Measurements from ENCODE around the gene RSU1. TPM values are rescaled to one million over a fixed set of nuclear protein-coding genes. Genes with fewer than 3 reads are reported as not detected.

Gene RSU1
- total RNA-seq, 1 donor from 2014 or later: 75.3 TPM

DNA sequence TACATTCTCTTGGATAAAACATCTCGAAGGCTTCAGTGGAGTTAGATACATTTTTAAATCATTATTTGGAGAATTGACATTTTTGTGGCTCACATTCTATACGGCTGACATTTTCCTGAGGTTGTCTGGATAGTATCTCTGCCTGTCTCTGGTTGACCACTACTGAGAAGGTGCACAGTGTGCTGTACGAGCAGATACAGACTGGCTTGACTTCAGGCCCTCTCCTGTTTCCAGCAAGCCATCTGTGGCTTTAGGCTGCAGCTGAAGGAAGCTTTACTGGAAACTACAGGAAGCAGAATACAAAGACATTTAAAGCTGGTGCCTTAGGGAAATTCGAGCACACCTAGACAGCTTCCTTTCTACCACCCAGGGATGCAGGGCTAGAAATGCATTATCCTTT lies 39.3 kb upstream of the RSU1 start:
- Histone ChIP-seq H3K4me3 (ENCODE audit: low read depth, low read length) (no peak overlapping the region), H3K27me3 (ENCODE audit: control insufficient read depth, insufficient read depth, low read length) (no peaks in the 10 kb centered on the region), H3K36me3 (ENCODE audit: control insufficient read depth, insufficient read depth, low read length) (no peaks in the 10 kb centered on the region)
- TF ChIP-seq, protein P1, sequence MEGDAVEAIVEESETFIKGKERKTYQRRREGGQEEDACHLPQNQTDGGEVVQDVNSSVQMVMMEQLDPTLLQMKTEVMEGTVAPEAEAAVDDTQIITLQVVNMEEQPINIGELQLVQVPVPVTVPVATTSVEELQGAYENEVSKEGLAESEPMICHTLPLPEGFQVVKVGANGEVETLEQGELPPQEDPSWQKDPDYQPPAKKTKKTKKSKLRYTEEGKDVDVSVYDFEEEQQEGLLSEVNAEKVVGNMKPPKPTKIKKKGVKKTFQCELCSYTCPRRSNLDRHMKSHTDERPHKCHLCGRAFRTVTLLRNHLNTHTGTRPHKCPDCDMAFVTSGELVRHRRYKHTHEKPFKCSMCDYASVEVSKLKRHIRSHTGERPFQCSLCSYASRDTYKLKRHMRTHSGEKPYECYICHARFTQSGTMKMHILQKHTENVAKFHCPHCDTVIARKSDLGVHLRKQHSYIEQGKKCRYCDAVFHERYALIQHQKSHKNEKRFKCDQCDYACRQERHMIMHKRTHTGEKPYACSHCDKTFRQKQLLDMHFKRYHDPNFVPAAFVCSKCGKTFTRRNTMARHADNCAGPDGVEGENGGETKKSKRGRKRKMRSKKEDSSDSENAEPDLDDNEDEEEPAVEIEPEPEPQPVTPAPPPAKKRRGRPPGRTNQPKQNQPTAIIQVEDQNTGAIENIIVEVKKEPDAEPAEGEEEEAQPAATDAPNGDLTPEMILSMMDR (IDR thresholded peaks at IDR 0.05; ENCODE audit: insufficient read depth, low read length, poor library complexity, severe bottlenecking): no peak
- no peak for DNase-seq (ENCODE audit: low read depth)

DNA sequence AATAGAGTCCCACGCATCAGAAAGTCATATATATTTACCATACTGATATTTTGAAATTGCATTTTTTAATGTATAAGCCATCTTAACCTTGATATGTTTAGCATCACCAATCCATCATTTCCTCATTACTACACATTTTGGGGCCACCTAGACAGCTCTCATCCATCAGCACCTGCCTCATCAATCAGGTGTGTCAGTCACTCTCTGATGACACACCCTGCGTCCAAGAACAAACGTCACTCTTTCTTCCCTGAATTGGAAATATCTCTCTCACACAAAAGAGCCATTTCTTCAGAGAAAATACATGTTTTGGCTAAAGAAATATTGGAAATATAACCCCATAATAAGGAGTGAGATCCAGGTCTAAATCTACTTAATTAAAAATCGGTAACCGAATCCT lies 38.9 kb upstream of the RSU1 start:
- TF ChIP-seq, protein P1 (IDR thresholded peaks at IDR 0.05; ENCODE audit: insufficient read depth, low read length, poor library complexity, severe bottlenecking): no peak
- DNase-seq (ENCODE audit: low read depth): no peak

DNA sequence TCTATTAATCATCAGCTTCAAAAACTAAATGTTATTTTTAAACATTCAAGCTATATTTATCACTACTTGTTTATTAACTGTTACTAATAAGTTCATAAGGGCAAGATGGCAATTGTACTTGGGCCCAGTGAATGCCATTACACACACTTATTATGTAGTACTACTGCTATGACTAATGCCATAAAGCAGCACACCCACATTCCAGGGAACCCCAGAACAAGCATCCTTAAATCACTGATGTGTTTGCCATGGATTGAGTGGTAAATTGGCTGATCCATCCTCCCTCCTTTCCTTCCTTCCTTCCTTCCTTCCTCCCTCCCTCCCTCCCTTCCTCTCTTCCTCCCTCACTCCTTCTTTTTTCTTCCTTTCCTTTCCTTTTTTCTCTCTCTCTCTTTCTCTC lies 37.4 kb upstream of the RSU1 start:
- H3K27me3 ChIP-seq (ENCODE audit: control insufficient read depth, insufficient read depth, low read length): no peaks in the 10 kb centered on the region
- H3K4me3 ChIP-seq (ENCODE audit: low read depth, low read length): no peak overlapping the region
- no peaks in the 10 kb centered on the region for H3K36me3 ChIP-seq (ENCODE audit: control insufficient read depth, insufficient read depth, low read length)
- no peak for DNase-seq (ENCODE audit: low read depth)
- TF ChIP-seq, protein P1 (IDR thresholded peaks at IDR 0.05; ENCODE audit: insufficient read depth, low read length, poor library complexity, severe bottlenecking): no peak

More for the DNA sequence above, 38.9 kb upstream of the RSU1 start:
- Histone ChIP-seq H3K4me3 (ENCODE audit: low read depth, low read length) (no peak overlapping the region), H3K36me3 (ENCODE audit: control insufficient read depth, insufficient read depth, low read length) (no peaks in the 10 kb centered on the region), H3K27me3 (ENCODE audit: control insufficient read depth, insufficient read depth, low read length) (no peaks in the 10 kb centered on the region)

DNA sequence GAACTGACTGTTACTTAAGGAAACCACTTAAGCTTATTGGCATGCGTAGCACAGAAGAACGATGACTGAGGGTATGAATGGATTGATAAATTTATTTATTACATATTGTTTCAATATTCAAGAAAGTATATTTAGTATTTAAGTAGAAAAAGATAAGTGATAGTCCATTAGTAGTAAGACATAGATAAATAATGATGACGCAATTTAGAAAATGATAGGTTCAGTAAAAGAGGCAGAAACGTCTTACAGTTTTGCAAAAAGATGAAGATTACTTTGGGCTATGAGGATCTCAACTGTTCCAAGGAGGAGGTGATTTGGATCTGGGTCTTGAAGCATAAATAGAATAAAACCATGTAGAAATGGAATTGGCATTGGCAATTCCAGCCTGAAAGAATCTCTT lies 36.6 kb upstream of the RSU1 start:
- H3K36me3 ChIP-seq (ENCODE audit: control insufficient read depth, insufficient read depth, low read length): no peaks in the 10 kb centered on the region
- no peak overlapping the region for H3K4me3 ChIP-seq (ENCODE audit: low read depth, low read length)
- no peaks in the 10 kb centered on the region for H3K27me3 ChIP-seq (ENCODE audit: control insufficient read depth, insufficient read depth, low read length)
- no peak for DNase-seq (ENCODE audit: low read depth)
- TF ChIP-seq, protein P1 (IDR thresholded peaks at IDR 0.05; ENCODE audit: insufficient read depth, low read length, poor library complexity, severe bottlenecking): no peak

DNA sequence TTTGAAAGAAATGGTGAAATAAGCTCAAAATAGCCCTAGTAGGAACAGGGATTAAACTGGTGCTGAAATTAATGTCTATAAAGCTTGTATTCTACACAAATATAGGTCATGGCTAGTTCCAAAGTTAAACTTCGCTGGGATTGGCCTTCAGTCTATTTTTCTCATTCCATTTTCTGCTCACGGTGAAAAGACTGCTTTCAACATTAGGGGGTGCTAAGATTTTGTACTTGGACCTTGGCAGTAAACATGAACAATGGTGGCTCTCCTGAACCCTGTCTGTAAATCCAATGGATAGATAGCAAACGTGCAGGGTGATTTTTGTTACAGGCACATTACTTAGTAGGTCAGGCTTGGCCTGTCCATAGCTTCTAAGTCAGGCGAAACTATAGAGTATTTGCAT lies 36.0 kb upstream of the RSU1 start:
- Histone ChIP-seq H3K27me3 (ENCODE audit: control insufficient read depth, insufficient read depth, low read length) (no peaks in the 10 kb centered on the region), H3K4me3 (ENCODE audit: low read depth, low read length) (no peak overlapping the region), H3K36me3 (ENCODE audit: control insufficient read depth, insufficient read depth, low read length) (no peaks in the 10 kb centered on the region)
- no peak for DNase-seq (ENCODE audit: low read depth)
- TF ChIP-seq, protein P1 (IDR thresholded peaks at IDR 0.05; ENCODE audit: insufficient read depth, low read length, poor library complexity, severe bottlenecking): peak; percentile 57

DNA sequence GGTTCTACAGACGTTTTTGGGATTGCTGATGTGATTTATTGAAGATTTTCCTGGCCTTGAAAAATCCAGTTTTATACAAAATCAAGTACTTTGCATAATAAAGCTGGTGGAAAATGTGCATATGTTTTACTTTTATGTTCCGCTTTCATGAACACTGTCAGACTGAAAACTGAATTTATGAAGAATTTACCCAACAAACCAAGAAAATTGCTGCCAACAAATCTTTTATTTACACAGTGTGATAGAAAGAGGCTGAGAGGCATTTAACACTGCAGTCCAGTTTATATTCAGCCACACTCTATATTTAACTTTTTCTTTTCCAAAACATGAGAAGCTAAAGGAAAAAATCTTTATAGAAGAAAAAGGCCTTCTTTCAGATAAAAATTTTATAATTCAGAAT lies 35.4 kb upstream of the RSU1 start:
- no peaks in the 10 kb centered on the region for H3K36me3 ChIP-seq (ENCODE audit: control insufficient read depth, insufficient read depth, low read length)
- H3K4me3 ChIP-seq (ENCODE audit: low read depth, low read length): no peak overlapping the region
- H3K27me3 ChIP-seq (ENCODE audit: control insufficient read depth, insufficient read depth, low read length): no peaks in the 10 kb centered on the region
- TF ChIP-seq, protein P1 (IDR thresholded peaks at IDR 0.05; ENCODE audit: insufficient read depth, low read length, poor library complexity, severe bottlenecking): no peak
- DNase-seq (ENCODE audit: low read depth): no peak
